HFFc6 (cell line): ENCODE measurements around the gene NANOGP8. TPM values are rescaled to one million over a fixed set of nuclear protein-coding genes. Genes with fewer than 3 reads are reported as not detected.

Experiments used
- DNase-seq: peaks from one replicate; pipeline ENCODE4 v3.0.0-alpha.2; 2018
- H3K27ac Mint-ChIP-seq: 2 replicates; pipeline ENCODE4 v1.8.0; 2020; ENCODE audit warnings: mild to moderate bottlenecking, mixed read lengths
- H3K27me3 Mint-ChIP-seq: 2 replicates; pipeline ENCODE4 v1.8.0; 2021; ENCODE audit warnings: mild to moderate bottlenecking, moderate library complexity, mixed read lengths; ENCODE audit not compliant: insufficient read depth
- H3K36me3 Mint-ChIP-seq: 2 replicates; pipeline ENCODE4 v1.8.0; 2021; ENCODE audit warnings: low read depth, mixed read lengths
- H3K4me1 Mint-ChIP-seq: 2 replicates; pipeline ENCODE4 v1.8.0; 2020; ENCODE audit warnings: low read depth, mixed read lengths
- H3K4me3 Mint-ChIP-seq: 2 replicates; pipeline ENCODE4 v1.8.0; 2020; ENCODE audit warnings: mild to moderate bottlenecking, moderate library complexity, mixed read lengths
- H3K9me3 Mint-ChIP-seq: 2 replicates; pipeline ENCODE4 v1.8.0; 2020; ENCODE audit warnings: mild to moderate bottlenecking, mixed read lengths
- CTCF ChIP-seq: fragments of 200-600 bp; sonication (generic); IDR thresholded peaks from 2 replicates; pipeline ENCODE4 v1.5.0; 2021; ENCODE audit warnings: antibody characterized with exemption, mild to moderate bottlenecking
- total RNA-seq, 6 experiments: library from RNA; stranded (reverse); fragmentation: NEBNext Ultra II Directional; extraction: Animal tissue kit (Norgen Biotek cat#: 25700); gene quantifications; 2 replicates in 1 of 6; 3 replicates in 5 of 6; pipeline ENCODE4 v1.2.3, GENCODE V29; 2021

Gene NANOGP8
- total RNA-seq, 6 experiments from 2014 or later, result not detected

GRCh38 chr15:35054380-35054779 is 30.7 kb downstream of the NANOGP8 start:
- Mint-ChIP-seq H3K4me3 (no peak overlapping the region), H3K9me3 (no peaks in the 10 kb centered on the region), H3K4me1 (no peaks in the 10 kb centered on the region; the same call in 1 of the 2 replicates)

GRCh38 chr15:35047996-35048395 is 37.1 kb downstream of the NANOGP8 start:
- Mint-ChIP-seq H3K4me1 (no peaks in the 10 kb centered on the region; the same call in 1 of the 2 replicates), H3K27me3 (no peaks in the 10 kb centered on the region; the same call in 1 of the 2 replicates), H3K36me3 (no peaks in the 10 kb centered on the region), H3K9me3 (no peaks in the 10 kb centered on the region), H3K27ac (no peak overlapping the region), H3K4me3 (no peak overlapping the region)
- no peak for DNase-seq
- TF ChIP-seq CTCF, result no peak

More at GRCh38 chr15:35054380-35054779, 30.7 kb downstream of the NANOGP8 start:
- DNase-seq, result peak; percentile 29
- TF ChIP-seq CTCF, result no peak
- Mint-ChIP-seq H3K36me3 (no peaks in the 10 kb centered on the region), H3K27ac (no peak overlapping the region), H3K27me3 (no peaks in the 10 kb centered on the region; the same call in 1 of the 2 replicates)

- no peak for DNase-seq
- Mint-ChIP-seq H3K27me3 (no peaks in the 10 kb centered on the region; the same call in 1 of the 2 replicates), H3K4me1 (no peaks in the 10 kb centered on the region; the same call in 1 of the 2 replicates), H3K36me3 (no peaks in the 10 kb centered on the region), H3K4me3 (no peak overlapping the region), H3K27ac (no peak overlapping the region), H3K9me3 (no peaks in the 10 kb centered on the region)
- TF ChIP-seq CTCF, result no peak
Observed at GRCh38 chr15:35047528-35047927, 37.6 kb downstream of the NANOGP8 start.

GRCh38 chr15:35043373-35044095 is 41.6 kb downstream of the NANOGP8 start:
- Mint-ChIP-seq H3K4me3 (no peak overlapping the region), H3K36me3 (no peaks in the 10 kb centered on the region), H3K4me1 (peaks cover 9% of the 10 kb centered on the region), H3K27ac (no peak overlapping the region), H3K9me3 (no peaks in the 10 kb centered on the region), H3K27me3 (no peaks in the 10 kb centered on the region; the same call in 1 of the 2 replicates)
- no peak for TF ChIP-seq CTCF
- DNase-seq, result no peak

- TF ChIP-seq CTCF, result no peak
- Mint-ChIP-seq H3K27ac (no peak overlapping the region), H3K9me3 (no peaks in the 10 kb centered on the region), H3K4me1 (peaks cover 11% of the 10 kb centered on the region), H3K36me3 (no peaks in the 10 kb centered on the region), H3K4me3 (no peak overlapping the region), H3K27me3 (peaks cover 5% of the 10 kb centered on the region; the same call in 1 of the 2 replicates)
- no peak for DNase-seq
Observed at GRCh38 chr15:35040339-35041255, 44.5 kb downstream of the NANOGP8 start.
